Posterior vena cava (tissue), 2 donors: ENCODE results near the gene NXPH1. TPM values are rescaled to one million over a fixed set of nuclear protein-coding genes. Genes with fewer than 3 reads are reported as not detected.

Source experiments
- DNase-seq: peaks from one replicate; pipeline ENCODE4 v3.0.0-alpha.2; 2020; ENCODE audit warnings: low spot score
- intact Hi-C, 2 donors: fragments of 100-400 bp; cut with DNase I; formaldehyde crosslinking; loops; one replicate each; pipeline versions ENCODE4 v1.14.1 to v1.14.2; 2022 to 2023
- total RNA-seq, 2 donors: library from RNA; stranded (reverse); fragmentation: NEBNext Ultra II Directional; extraction: Animal tissue kit (Norgen Biotek cat#: 25700); gene quantifications; one replicate each; pipeline ENCODE4 v1.2.1, GENCODE V29; 2021
- donor health status: DM: yes; HTN: yes; CAD: no.
- donor health status: DM: yes; HTN: yes; CAD: no.

Gene NXPH1
- total RNA-seq, 2 donors from 2014 or later, result not detected

DNA sequence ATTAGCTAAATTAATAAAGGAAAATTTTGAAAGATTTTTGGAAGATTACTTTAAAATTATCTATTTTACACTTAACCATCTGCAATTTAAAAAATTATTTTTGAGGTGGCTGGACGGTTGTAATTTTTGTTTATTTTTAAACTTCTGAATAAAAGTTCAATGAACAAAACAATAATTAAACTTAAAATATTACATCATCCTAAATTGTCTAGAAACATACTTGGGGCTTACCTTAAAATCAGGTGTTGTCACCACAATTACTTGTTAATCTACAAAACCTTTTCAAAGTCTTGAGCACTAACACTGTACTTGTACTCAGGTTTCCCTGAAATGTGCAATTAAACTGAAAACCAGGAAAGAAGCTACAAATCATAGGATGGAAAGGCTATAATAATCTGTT is 328.3 kb downstream of the NXPH1 start:
- intact Hi-C loops, result no loop called here
- DNase-seq, result no peak

DNA sequence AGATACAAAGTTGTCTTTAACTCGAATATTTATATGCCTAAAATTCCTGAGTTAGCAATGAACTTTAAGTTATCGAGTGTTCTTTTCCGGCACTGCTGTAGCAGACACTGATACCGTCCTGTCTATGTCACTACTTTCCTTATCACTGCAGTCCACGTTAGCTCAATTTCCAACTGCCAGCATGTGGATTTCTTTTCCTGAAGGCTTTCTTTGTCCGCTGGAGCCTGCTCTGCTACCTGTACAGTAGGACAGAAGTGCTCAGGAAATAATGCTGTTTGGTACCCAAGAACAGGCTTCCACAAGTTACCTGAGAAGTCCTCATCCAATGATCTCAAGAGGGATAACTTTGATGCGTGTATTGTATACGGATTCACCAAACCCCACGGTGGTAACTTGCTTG is 329.4 kb downstream of the NXPH1 start:
- intact Hi-C loops, result no loop called here
- DNase-seq, result no peak

GRCh38 chr7:8765374-8765773 is 332.0 kb downstream of the NXPH1 start:
- intact Hi-C loops, result no loop called here
- no peak for DNase-seq

GRCh38 chr7:8773518-8773917 is 340.1 kb downstream of the NXPH1 start:
- DNase-seq, result no peak
- intact Hi-C loops, result no loop called here

DNA sequence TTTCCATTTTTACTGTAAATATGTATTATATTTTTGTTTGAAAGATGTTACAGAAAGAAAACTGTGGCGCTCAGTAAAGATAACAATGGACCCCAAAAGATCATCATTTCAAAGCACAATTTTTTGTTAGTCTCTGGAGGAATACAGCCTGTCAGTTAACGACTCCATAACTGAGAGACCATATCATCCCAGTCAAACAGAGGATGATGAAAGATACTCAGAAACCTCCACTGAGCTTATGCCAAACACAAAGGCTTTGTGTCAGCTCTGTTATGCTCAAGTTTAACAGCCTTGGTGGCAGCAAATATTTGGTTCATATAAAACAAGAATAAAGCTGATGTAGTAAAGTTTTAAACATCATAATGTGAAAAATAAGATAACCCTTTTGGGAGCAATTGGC is 345.1 kb downstream of the NXPH1 start:
- no peak for DNase-seq
- intact Hi-C loops, result no loop called here

DNA sequence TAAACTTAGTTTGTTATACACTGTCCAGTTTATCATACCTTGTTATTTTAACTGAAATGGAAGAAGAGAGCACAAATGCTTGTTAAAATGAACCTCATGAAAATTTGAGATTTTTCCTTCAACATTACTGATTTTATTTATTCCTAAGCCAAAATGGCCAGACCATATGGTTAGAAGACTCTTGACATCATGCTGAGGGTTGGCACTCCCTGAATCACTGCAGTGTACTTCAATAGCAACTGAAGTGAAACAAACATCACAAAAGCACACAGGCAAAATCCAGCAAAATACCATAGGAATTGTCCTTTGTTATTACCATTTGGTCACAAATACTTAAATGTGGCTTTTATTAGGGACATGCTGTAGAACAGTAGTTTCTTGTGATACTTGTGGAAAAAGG is 347.8 kb downstream of the NXPH1 start:
- DNase-seq, result no peak
- intact Hi-C loops, result no loop called here

GRCh38 chr7:8783229-8783628 is 349.8 kb downstream of the NXPH1 start:
- no peak for DNase-seq
- intact Hi-C loops, result no loop called here

GRCh38 chr7:8785081-8785480 is 351.7 kb downstream of the NXPH1 start:
- intact Hi-C loops, result loop anchor here in 1 of 2 donors (5.0 kb wide), 1 partner anchor 972 kb away; no protein-coding TSS in a partner anchor
- DNase-seq, result no peak

- intact Hi-C loops, result no loop called here
Measured at GRCh38 chr7:8800986-8801385, 367.6 kb downstream of the NXPH1 start.

More at GRCh38 chr7:8800986-8801385, 367.6 kb downstream of the NXPH1 start:
- no peak for DNase-seq

Other genes starting within 250 kb of the NXPH1 start
- gene ICA1, start 171.4 kb upstream of the NXPH1 start, total RNA-seq, result 10 to 100 TPM in 1 of 2 donors, 1 to 10 TPM in 1; 9.4 to 11.8 TPM